PC-3 (cell line): ENCODE measurements around the gene NXPH2.

Experiments
- EZH2 ChIP-seq: fragments of 300-600 bp; sonication (generic); IDR thresholded peaks from one replicate; pipeline ENCODE4 v1.6.1; 2017; ENCODE audit warnings: antibody characterized with exemption, mild to moderate bottlenecking, low read length; ENCODE audit not compliant: unreplicated experiment
- TF ChIP-seq, protein P1 (sequence below): fragments of 300-600 bp; sonication (generic); conservative IDR thresholded peaks from 2 replicates; pipeline ENCODE4 v1.5.1; 2017; ENCODE audit warnings: antibody characterized with exemption, low read depth, mild to moderate bottlenecking, low read length

DNA sequence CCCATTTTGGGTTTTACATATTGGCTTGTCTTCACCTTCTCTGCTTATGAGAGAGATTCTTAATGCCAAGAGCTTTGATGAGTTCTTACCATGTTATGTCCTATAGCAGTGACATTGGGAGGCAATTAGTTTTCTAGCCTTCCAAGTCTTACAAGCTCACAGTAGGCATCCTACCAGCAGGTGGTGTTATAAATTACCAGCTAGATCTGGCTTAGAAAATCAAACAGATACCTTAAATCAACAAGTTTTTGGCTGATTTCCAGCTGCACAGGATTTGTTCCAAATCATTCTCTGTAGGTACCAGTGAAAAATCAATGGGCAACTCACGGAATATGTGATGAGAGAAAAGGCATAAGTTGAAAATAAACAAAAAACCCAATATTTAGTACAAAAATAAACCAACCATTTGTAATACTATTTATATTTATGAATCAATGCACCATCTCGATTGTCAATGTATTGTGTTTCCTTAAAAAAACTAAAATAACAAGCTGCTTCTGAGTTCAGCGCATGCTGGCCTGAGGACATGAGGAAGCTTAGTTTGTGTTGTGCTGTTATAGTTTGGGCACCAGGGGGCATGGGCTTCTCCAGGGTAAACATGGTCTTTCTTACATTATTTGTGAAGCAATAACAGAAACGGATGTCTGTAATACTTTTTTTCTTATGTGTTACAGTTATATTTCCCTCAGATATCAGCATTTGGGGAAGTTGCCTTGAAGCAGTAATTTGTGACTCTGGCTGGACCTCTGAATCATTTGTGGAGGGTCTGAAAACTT lies 34.1 kb upstream of the NXPH2 start:
- TF ChIP-seq, protein P1, sequence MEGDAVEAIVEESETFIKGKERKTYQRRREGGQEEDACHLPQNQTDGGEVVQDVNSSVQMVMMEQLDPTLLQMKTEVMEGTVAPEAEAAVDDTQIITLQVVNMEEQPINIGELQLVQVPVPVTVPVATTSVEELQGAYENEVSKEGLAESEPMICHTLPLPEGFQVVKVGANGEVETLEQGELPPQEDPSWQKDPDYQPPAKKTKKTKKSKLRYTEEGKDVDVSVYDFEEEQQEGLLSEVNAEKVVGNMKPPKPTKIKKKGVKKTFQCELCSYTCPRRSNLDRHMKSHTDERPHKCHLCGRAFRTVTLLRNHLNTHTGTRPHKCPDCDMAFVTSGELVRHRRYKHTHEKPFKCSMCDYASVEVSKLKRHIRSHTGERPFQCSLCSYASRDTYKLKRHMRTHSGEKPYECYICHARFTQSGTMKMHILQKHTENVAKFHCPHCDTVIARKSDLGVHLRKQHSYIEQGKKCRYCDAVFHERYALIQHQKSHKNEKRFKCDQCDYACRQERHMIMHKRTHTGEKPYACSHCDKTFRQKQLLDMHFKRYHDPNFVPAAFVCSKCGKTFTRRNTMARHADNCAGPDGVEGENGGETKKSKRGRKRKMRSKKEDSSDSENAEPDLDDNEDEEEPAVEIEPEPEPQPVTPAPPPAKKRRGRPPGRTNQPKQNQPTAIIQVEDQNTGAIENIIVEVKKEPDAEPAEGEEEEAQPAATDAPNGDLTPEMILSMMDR: peak; percentile 59; the same call in 1 of the 2 replicates
- no peak for TF ChIP-seq EZH2
